Duodenal mucosa (tissue), 2 donors: Measurements from ENCODE around the gene CDKL5.

Experiments
- H3K27ac ChIP-seq: one replicate; pipeline ENCODE4 v1.7.0; 2013; ENCODE audit warnings: low read depth, low read length
- H3K27me3 ChIP-seq, 2 donors: one replicate each; pipeline ENCODE4 v1.7.0; 2013; ENCODE audit warnings: low read length in 2 of 2, control low read depth in 1 of 2; ENCODE audit not compliant: insufficient read depth in 2 of 2, control insufficient read depth in 1 of 2
- H3K36me3 ChIP-seq, 2 donors: one replicate each; pipeline ENCODE4 v1.7.0; 2013; ENCODE audit warnings: low read length in 2 of 2, control low read depth in 1 of 2; ENCODE audit not compliant: insufficient read depth in 2 of 2, control insufficient read depth in 1 of 2
- H3K4me1 ChIP-seq, 2 donors: one replicate each; pipeline ENCODE4 v1.7.0; 2013; ENCODE audit warnings: low read length in 2 of 2, control low read depth in 1 of 2; ENCODE audit not compliant: insufficient read depth in 2 of 2, control insufficient read depth in 1 of 2
- H3K4me3 ChIP-seq, 2 donors: one replicate each; pipeline ENCODE4 v1.7.0; 2013; ENCODE audit warnings: low read length in 2 of 2, low read depth in 1 of 2
- H3K9ac ChIP-seq, 2 donors: one replicate each; pipeline ENCODE4 v1.7.0; 2013; ENCODE audit warnings: low read length in 2 of 2, low read depth in 1 of 2
- H3K9me3 ChIP-seq, 2 donors: one replicate each; pipeline ENCODE4 v1.7.0; 2013; ENCODE audit warnings: low read length in 2 of 2, control low read depth in 1 of 2; ENCODE audit not compliant: control insufficient read depth in 1 of 2

The CDKL5 gene

DNA sequence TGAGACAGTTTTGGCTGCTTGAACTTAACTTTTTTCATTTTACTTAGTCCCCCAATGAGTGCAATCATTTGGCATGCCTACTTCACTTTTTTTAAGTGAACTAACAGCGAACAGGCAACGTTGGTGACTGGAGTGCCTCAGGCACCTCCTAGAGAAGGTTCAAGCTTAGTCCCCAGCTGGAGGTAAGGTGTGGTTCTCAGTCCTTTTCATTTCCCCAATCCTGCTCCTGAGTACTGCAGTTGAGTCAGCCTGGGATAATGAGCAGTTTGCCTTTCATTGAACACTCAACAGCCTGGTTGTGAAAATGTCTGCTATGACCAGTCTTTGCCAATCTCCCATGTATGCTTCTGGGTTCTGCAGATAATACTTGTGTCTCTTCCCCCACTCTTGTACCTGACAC, 109.5 kb downstream of the CDKL5 start:
- H3K36me3 ChIP-seq = no peaks in the 10 kb centered on the region
- no peaks in the 10 kb centered on the region for H3K9me3 ChIP-seq
- no peak overlapping the region for H3K4me3 ChIP-seq
- no peak overlapping the region for H3K27ac ChIP-seq
- H3K9ac ChIP-seq = no peak overlapping the region
- H3K4me1 ChIP-seq = no peaks in the 10 kb centered on the region
- H3K27me3 ChIP-seq = no peaks in the 10 kb centered on the region

DNA sequence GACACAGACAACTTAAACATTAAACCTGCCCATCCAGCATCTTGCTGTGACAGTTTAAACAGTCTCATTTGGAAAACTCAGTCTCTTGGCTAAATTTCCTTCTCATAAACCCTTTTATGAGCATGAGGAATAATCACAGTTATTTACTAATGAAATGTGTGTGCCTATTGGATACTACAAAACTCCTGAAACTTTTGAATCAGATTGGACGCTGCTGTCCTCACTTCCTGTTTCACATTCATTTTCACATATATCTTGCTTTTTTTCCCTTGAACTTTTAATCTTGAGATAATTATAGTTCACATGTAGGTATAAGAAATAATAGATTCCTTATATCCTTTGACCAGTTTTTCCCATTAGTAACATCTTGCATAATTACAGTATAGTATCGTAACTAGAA, 111.7 kb downstream of the CDKL5 start:
- no peaks in the 10 kb centered on the region for H3K4me1 ChIP-seq
- H3K9me3 ChIP-seq = no peaks in the 10 kb centered on the region
- H3K27ac ChIP-seq = no peak overlapping the region
- no peak overlapping the region for H3K4me3 ChIP-seq
- H3K27me3 ChIP-seq = no peaks in the 10 kb centered on the region
- no peak overlapping the region for H3K9ac ChIP-seq
- no peaks in the 10 kb centered on the region for H3K36me3 ChIP-seq

DNA sequence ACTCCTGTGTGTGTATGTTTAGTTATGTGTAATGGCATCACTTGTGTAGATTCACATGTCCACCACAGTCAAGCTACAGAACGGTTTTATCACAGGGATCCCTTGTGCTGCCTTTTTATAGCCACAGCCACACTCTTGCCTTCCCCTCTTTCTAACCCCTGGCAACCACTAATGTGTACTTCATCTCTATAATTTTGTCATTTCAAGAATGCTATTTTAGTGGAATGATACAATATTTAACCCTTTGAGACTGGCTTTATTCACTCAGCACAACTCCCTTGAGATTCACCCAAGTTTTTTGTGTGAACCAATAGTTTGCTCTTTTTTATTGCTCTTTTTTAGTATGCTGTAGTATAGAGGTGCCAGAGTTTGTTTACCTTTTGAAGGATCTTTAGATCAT, 112.1 kb downstream of the CDKL5 start:
- no peaks in the 10 kb centered on the region for H3K36me3 ChIP-seq
- H3K9me3 ChIP-seq = no peaks in the 10 kb centered on the region
- H3K9ac ChIP-seq = no peak overlapping the region
- no peaks in the 10 kb centered on the region for H3K4me1 ChIP-seq
- H3K27me3 ChIP-seq = no peaks in the 10 kb centered on the region
- H3K4me3 ChIP-seq = no peak overlapping the region
- no peak overlapping the region for H3K27ac ChIP-seq

DNA sequence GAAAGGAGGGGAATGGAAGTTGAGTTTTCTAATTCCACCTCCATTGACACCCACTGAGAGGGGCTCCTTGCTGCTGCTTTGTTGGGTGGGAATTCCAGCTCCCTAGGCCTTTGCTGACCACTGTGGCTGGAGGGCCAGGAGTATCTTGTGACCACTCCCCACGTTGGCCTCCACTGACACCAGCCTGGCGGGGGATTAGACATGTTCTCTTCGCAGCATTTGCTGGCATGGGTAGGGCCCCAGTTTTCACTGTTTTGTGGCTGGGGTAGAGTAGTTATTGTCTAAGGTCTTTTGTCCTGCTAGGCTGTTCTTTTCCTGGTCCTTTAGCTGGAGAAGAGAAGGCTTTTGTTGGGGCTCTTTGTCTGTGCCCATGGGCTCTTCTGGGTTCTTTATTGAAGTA, 116.7 kb downstream of the CDKL5 start:
- no peak overlapping the region for H3K27ac ChIP-seq
- no peaks in the 10 kb centered on the region for H3K4me1 ChIP-seq
- H3K9me3 ChIP-seq = no peaks in the 10 kb centered on the region
- H3K9ac ChIP-seq = no peak overlapping the region
- H3K36me3 ChIP-seq = no peaks in the 10 kb centered on the region
- no peaks in the 10 kb centered on the region for H3K27me3 ChIP-seq
- H3K4me3 ChIP-seq = no peak overlapping the region

DNA sequence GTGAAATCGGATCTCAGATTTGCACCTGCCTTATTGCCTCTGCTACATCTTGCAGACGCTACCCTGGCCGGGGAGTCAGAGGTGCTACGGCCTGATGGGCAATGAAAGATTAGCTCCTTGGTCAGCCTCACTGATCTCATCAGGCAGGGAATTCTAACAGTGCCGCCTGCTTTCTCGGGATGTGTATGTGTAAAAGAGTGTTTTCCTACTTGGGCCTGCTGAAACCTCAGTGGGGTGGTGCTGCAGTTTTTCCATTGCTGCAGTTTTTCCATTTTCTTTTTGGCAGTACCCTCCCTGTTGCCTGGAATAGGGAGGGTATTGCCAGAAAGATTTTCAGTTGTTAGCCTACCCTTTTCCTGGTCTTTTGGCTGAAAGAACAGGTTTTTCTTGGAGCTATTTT, 117.5 kb downstream of the CDKL5 start:
- Histone ChIP-seq H3K9me3 (no peaks in the 10 kb centered on the region), H3K27me3 (no peaks in the 10 kb centered on the region), H3K9ac (no peak overlapping the region), H3K4me3 (no peak overlapping the region), H3K27ac (no peak overlapping the region), H3K36me3 (no peaks in the 10 kb centered on the region), H3K4me1 (no peaks in the 10 kb centered on the region)

DNA sequence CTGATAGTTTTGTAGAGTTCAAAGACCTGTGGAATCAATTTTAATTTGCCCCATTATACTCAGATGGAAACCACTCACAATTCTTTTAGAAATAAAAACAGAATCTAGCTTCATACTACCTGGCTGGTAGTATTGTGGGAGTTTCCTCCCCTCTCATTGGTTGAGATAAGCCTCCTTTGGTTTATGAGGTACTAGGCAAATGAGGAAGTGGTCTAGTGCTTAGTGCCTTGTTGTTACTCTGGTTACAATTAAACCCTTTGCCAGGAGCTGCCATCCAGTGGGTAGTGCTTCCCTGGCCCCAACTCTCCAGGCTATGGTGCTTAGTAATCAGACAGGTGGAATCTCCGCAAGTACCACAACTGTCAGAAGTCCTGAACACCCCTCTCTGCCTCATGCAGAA, 118.3 kb downstream of the CDKL5 start:
- Histone ChIP-seq H3K4me1 (no peaks in the 10 kb centered on the region), H3K9me3 (no peaks in the 10 kb centered on the region), H3K9ac (no peak overlapping the region), H3K27ac (no peak overlapping the region), H3K27me3 (no peaks in the 10 kb centered on the region), H3K4me3 (no peak overlapping the region), H3K36me3 (no peaks in the 10 kb centered on the region)

DNA sequence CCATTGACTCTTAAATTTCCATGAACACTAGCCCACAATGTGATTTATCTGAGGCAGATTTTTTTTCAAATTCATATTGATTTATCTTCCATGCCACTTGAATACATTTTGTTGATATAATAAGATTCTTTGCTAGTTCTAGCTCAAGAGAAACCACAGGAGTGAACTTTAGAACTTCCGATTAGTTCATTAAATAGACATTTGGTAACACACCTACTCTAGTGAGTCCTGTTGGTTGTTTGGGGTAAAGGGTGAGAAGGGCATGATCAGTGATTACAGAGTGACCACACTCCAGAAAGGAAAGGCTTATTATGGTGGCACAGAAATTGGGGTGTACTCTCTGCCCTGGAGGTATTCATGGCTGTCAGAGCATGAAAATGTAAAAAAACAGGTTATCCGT, 120.4 kb downstream of the CDKL5 start:
- Histone ChIP-seq H3K9ac (no peak overlapping the region), H3K4me3 (no peak overlapping the region), H3K4me1 (no peaks in the 10 kb centered on the region), H3K27me3 (no peaks in the 10 kb centered on the region), H3K27ac (no peak overlapping the region), H3K36me3 (no peaks in the 10 kb centered on the region), H3K9me3 (no peaks in the 10 kb centered on the region)

DNA sequence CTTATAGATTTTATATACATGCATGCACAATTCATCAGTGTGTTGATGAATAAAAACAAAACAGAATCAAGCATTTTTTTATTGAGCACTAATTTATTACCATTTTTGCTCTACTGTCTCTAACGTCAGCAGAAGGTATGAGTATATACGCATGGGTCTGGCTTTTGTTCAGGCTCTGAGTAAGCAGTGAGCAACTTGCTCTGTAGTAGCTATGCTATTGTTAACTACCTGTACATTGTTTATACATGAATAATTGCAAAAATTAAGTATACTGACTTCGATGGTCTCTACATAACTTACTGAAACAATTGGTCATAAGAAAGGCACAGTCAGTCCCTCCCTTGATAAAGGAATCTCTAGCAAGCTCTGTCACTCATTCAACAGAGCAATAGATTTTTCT, 123.6 kb downstream of the CDKL5 start:
- Histone ChIP-seq H3K27ac (no peak overlapping the region), H3K9ac (no peak overlapping the region), H3K27me3 (no peaks in the 10 kb centered on the region), H3K9me3 (no peaks in the 10 kb centered on the region), H3K4me3 (no peak overlapping the region), H3K4me1 (no peaks in the 10 kb centered on the region), H3K36me3 (no peaks in the 10 kb centered on the region)

DNA sequence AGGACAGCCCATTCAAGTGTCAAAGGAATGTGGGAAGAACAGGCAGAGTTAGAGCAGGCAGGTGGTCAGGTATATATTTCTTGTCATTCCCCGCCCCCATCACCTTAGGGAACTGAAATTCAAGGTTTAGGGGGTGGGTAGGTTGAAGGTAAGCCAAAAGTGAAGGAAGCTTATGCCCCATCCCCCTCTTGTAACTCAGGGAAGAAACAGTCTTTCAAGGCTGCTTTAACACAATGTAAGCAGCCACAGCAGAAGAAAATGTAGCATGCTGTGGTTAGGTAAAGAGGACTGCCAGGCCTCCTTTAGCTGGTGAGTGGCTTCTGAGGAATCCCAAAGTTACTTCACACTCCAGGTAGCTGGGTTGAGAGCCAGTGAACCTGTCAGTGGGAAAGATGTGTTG, 124.2 kb downstream of the CDKL5 start:
- no peaks in the 10 kb centered on the region for H3K9me3 ChIP-seq
- no peaks in the 10 kb centered on the region for H3K27me3 ChIP-seq
- no peaks in the 10 kb centered on the region for H3K4me1 ChIP-seq
- no peak overlapping the region for H3K27ac ChIP-seq
- H3K4me3 ChIP-seq = no peak overlapping the region
- no peaks in the 10 kb centered on the region for H3K36me3 ChIP-seq
- no peak overlapping the region for H3K9ac ChIP-seq

DNA sequence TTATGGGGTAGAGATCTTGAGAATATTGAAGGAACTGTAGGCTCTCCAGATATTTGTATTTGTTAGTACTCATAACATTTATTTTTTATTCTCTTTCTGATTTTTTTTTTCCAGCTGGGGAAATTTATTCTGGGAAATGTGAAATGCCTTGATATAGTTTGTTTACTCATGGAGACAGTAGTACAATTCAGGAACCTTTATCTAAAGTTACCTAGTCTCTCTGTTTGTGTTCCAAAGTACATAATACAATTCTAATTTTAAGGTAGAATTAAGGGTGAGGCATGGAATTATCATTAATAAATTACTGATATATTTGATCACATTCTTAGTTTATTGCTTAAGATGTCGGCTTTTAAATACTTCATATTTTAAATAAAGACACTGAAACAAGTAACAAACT, 132.5 kb downstream of the CDKL5 start:
- Histone ChIP-seq H3K27me3 (no peaks in the 10 kb centered on the region), H3K4me1 (peaks cover 0 to 6% of the 10 kb centered on the region in 2 donors), H3K27ac (no peak overlapping the region), H3K9me3 (no peaks in the 10 kb centered on the region), H3K4me3 (no peak overlapping the region), H3K9ac (no peak overlapping the region), H3K36me3 (no peaks in the 10 kb centered on the region)

DNA sequence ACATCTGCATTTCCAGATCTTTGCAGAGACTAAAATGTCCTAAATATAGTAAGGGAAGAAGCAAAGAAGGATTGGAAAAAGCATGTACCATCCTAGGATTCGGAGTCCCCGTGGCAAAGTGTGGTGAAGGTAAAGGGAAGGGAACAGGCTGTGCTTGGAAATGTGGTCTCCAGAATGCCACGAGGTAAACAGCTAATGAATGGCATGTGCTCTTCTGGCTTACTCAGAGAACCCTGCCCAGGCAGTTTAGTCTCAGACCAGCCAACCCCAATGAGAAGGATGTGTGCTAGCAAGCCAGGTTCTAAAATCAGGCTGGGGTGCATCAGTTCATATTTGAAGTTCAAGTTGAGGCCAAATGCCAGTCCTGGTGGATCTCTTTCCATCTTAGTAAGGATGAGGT, 133.4 kb downstream of the CDKL5 start:
- no peaks in the 10 kb centered on the region for H3K9me3 ChIP-seq
- H3K27me3 ChIP-seq = no peaks in the 10 kb centered on the region
- no peaks in the 10 kb centered on the region for H3K36me3 ChIP-seq
- H3K27ac ChIP-seq = no peak overlapping the region
- peaks cover 0 to 7% of the 10 kb centered on the region in 2 donors for H3K4me1 ChIP-seq
- no peak overlapping the region for H3K4me3 ChIP-seq
- no peak overlapping the region for H3K9ac ChIP-seq
